IMR-90 (cell line): ENCODE data around the gene USP31. TPM values are rescaled to one million over a fixed set of nuclear protein-coding genes. Genes with fewer than 3 reads are reported as not detected.

Experiments used
- ATAC-seq: fragments of 200-7000 bp; cut with Tn5 transposase; 2 replicates; pipeline ENCODE4 v1.9.1; 2020; ENCODE audit warnings: low read depth, mild to moderate bottlenecking, moderate library complexity
- BruUV-seq: library from RNA; stranded (reverse); fragments of 400-500 nt; replicated peaks from 2 replicates; lab custom pipeline; 2021; lab: Mats Ljungman, UMichigan
- CTCF ChIA-PET: fragments of 300-600 bp; formaldehyde crosslinking; extraction: SDS; loops from one replicate; lab custom pipeline; 2021; ENCODE audit warnings: antibody characterized with exemption; lab: Yijun Ruan, JAX
- POLR2A ChIA-PET: fragments of 300-600 bp; sonication (Branson Sonifier 250); formaldehyde crosslinking; loops from one replicate; lab custom pipeline; 2022; ENCODE audit warnings: antibody characterized with exemption; ENCODE audit not compliant: unreplicated experiment; lab: Charles Lee
- DNase-seq: peaks from one replicate; pipeline ENCODE4 v3.0.0; 2013
- H2AFZ ChIP-seq: replicated peaks from 2 replicates; pipeline ENCODE3; 2013; ENCODE audit warnings: low read length, mild to moderate bottlenecking; ENCODE audit not compliant: poor library complexity
- H2AK5ac ChIP-seq: 2 replicates; pipeline ENCODE4 v1.6.1; 2013; ENCODE audit warnings: low read depth, low read length, inconsistent platforms
- H2AK9ac ChIP-seq: replicated peaks from 2 replicates; pipeline ENCODE3; 2013; ENCODE audit warnings: mild to moderate bottlenecking, low read depth, low read length, moderate library complexity; ENCODE audit not compliant: poor library complexity
- H2BK120ac ChIP-seq: 2 replicates; pipeline ENCODE4 v1.6.1; 2013; ENCODE audit warnings: low read depth, low read length, inconsistent platforms
- H2BK15ac ChIP-seq: 3 replicates; pipeline ENCODE4 v1.6.1; 2013; ENCODE audit warnings: low read depth, low read length, inconsistent platforms
- H2BK20ac ChIP-seq: 2 replicates; pipeline ENCODE4 v1.6.1; 2013; ENCODE audit warnings: low read depth, mild to moderate bottlenecking, inconsistent platforms, low read length, moderate library complexity
- H2BK5ac ChIP-seq: 2 replicates; pipeline ENCODE4 v1.6.1; 2013; ENCODE audit warnings: mild to moderate bottlenecking, low read depth, low read length, inconsistent platforms; ENCODE audit not compliant: poor library complexity, severe bottlenecking
- H3K14ac ChIP-seq: replicated peaks from 2 replicates; pipeline ENCODE4 v1.6.1; 2013; ENCODE audit warnings: low read depth, low read length, inconsistent platforms
- H3K18ac ChIP-seq: 2 replicates; pipeline ENCODE4 v1.6.1; 2013; ENCODE audit warnings: low read depth, low read length, control low read depth
- H3K23ac ChIP-seq: 2 replicates; pipeline ENCODE4 v1.6.1; 2013; ENCODE audit warnings: low read depth, low read length, inconsistent platforms
- H3K27ac ChIP-seq: 2 replicates; pipeline ENCODE4 v1.5.1; 2013; ENCODE audit warnings: mild to moderate bottlenecking, control low read depth, low read length; ENCODE audit not compliant: insufficient read depth
- H3K27me3 ChIP-seq: 2 replicates; pipeline ENCODE4 v1.6.1; 2013; ENCODE audit warnings: low read length; ENCODE audit not compliant: control insufficient read depth, insufficient read depth
- H3K36me3 ChIP-seq: 2 replicates; pipeline ENCODE4 v1.6.1; 2013; ENCODE audit warnings: low read length, mixed read lengths; ENCODE audit not compliant: control insufficient read depth, insufficient read depth
- H3K4ac ChIP-seq: 2 replicates; pipeline ENCODE4 v1.6.1; 2013; ENCODE audit warnings: low read depth, low read length, inconsistent platforms
- H3K4me1 ChIP-seq: 2 replicates; pipeline ENCODE4 v1.6.1; 2013; ENCODE audit warnings: low read length, mixed read lengths; ENCODE audit not compliant: control insufficient read depth, insufficient read depth
- H3K4me2 ChIP-seq: 2 replicates; pipeline ENCODE4 v1.6.1; 2013; ENCODE audit warnings: low read depth, mild to moderate bottlenecking, control low read depth, low read length, moderate library complexity
- H3K4me3 ChIP-seq: 2 replicates; pipeline ENCODE4 v1.5.1; 2013; ENCODE audit warnings: low read depth, mild to moderate bottlenecking, control low read depth, low read length, moderate library complexity; ENCODE audit not compliant: insufficient read depth
- H3K56ac ChIP-seq: 2 replicates; pipeline ENCODE4 v1.6.1; 2013; ENCODE audit warnings: low read length, inconsistent platforms; ENCODE audit not compliant: insufficient read depth; ENCODE audit errors: extremely low read depth
- H3K79me1 ChIP-seq, 2 experiments: 2 replicates each; pipeline ENCODE4 v1.6.1; 2013; ENCODE audit warnings: low read length in 2 of 2, inconsistent platforms in 1 of 2, low read depth in 1 of 2
- H3K9ac ChIP-seq: 2 replicates; pipeline ENCODE4 v1.6.1; 2013; ENCODE audit warnings: low read depth, low read length, control low read depth
- H3K9me1 ChIP-seq: 2 replicates; pipeline ENCODE4 v1.6.1; 2013; ENCODE audit warnings: low read length, inconsistent platforms; ENCODE audit not compliant: insufficient read depth
- H3K9me3 ChIP-seq: 2 replicates; pipeline ENCODE4 v1.6.1; 2013; ENCODE audit warnings: low read length; ENCODE audit not compliant: control insufficient read depth, insufficient read depth
- H4K20me1 ChIP-seq: 2 replicates; pipeline ENCODE4 v1.6.1; 2013; ENCODE audit warnings: low read length, inconsistent platforms; ENCODE audit not compliant: insufficient read depth
- H4K5ac ChIP-seq: 2 replicates; pipeline ENCODE4 v1.6.1; 2013; ENCODE audit warnings: mild to moderate bottlenecking, low read depth, low read length, control low read depth
- H4K8ac ChIP-seq, 2 experiments: 2 replicates each; pipeline ENCODE4 v1.6.1; 2013; ENCODE audit warnings: low read depth in 2 of 2, low read length in 2 of 2, control low read depth in 1 of 2, inconsistent platforms in 1 of 2
- H4K91ac ChIP-seq: 2 replicates; pipeline ENCODE4 v1.6.1; 2013; ENCODE audit warnings: low read depth, low read length, inconsistent platforms; ENCODE audit not compliant: insufficient read depth
- CEBPB ChIP-seq: IDR thresholded peaks from 2 replicates; pipeline ENCODE4 v1.6.1; 2012; ENCODE audit warnings: low read depth, low read length, improper control_type of control experiment
- CHD1 ChIP-seq: IDR thresholded peaks from 2 replicates; pipeline ENCODE4 v1.6.1; 2012; ENCODE audit warnings: low read depth, low read length, improper control_type of control experiment
- FOS ChIP-seq: fragments of 150-350 bp; IDR thresholded peaks from 2 replicates; pipeline ENCODE4 v1.6.1; 2016; ENCODE audit warnings: low read depth, low read length
- NFE2L2 ChIP-seq: fragments of 150-350 bp; IDR thresholded peaks from 2 replicates; pipeline ENCODE4 v1.6.1; 2016; ENCODE audit warnings: low read depth, mild to moderate bottlenecking, low read length
- POLR2A ChIP-seq: IDR thresholded peaks from 2 replicates; pipeline ENCODE4 v1.6.1; 2012; ENCODE audit warnings: mild to moderate bottlenecking, low read depth, low read length
- RAD21 ChIP-seq: IDR thresholded peaks from 2 replicates; pipeline ENCODE4 v1.6.1; 2012; ENCODE audit warnings: low read length, improper control_type of control experiment
- USF2 ChIP-seq: fragments of 150-350 bp; IDR thresholded peaks from 2 replicates; pipeline ENCODE4 v1.6.1; 2017; ENCODE audit warnings: mild to moderate bottlenecking, antibody characterized with exemption, low read length, low read depth
- WGBS, 2 experiments: methylation state at CpG; one replicate each; pipeline versions ENCODE4 v1.1.5 to v1.1.7; 2013; ENCODE audit warnings: missing lambda C conversion rate in 2 of 2; ENCODE audit not compliant: insufficient read length in 1 of 2; ENCODE audit errors: extremely low coverage in 2 of 2; 5-methylcytosine and 5-hydroxymethylcytosine counted together
- dilution Hi-C: fragments of 300-500 bp; cut with HindIII; formaldehyde crosslinking; loops from one replicate; pipeline ENCODE4 v1.14.3; 2018; ENCODE audit warnings: low sequenced_read_pairs; ENCODE audit not compliant: unreplicated experiment
- in situ Hi-C: fragments of 300-500 bp; cut with MboI; formaldehyde crosslinking; loops from 3 replicates; pipeline ENCODE4 v1.14.3; 2019; ENCODE audit warnings: low sequenced_read_pairs, inconsistent platforms, mixed read lengths
- intact Hi-C: fragments of 100-400 bp; cut with micrococcal nuclease; formaldehyde crosslinking; loops from 2 replicates; pipeline ENCODE4 v1.10.0; 2022
- polyA plus RNA-seq, 3 experiments: library from polyadenylated mRNA; depleted of rRNA; stranded (reverse); fragments of >200 nt; gene quantifications; 2 replicates each; pipeline ENCODE4 v1.2.3, GENCODE V29; 2012; ENCODE audit warnings: low replicate concordance in 1 of 3
- total RNA-seq: library from RNA; depleted of rRNA; stranded (reverse); fragments of >200 nt; gene quantifications from 2 replicates; pipeline ENCODE4 v1.2.3, GENCODE V29; 2012
- TF ChIP-seq, protein P1 (sequence below): conservative IDR thresholded peaks from 2 replicates; pipeline ENCODE4 v1.5.1; 2012; ENCODE audit warnings: mild to moderate bottlenecking, low read depth, low read length, improper control_type of control experiment

USP31 gene
- total and polyA plus RNA-seq, 2 of the 4 experiments (the other 2 are of a cell fraction) = 2.9 to 3.4 TPM

- no peak for TF ChIP-seq FOS
Observed at GRCh38 chr16:23071196-23072083, 77.8 kb downstream of the USP31 start (continued).

DNA sequence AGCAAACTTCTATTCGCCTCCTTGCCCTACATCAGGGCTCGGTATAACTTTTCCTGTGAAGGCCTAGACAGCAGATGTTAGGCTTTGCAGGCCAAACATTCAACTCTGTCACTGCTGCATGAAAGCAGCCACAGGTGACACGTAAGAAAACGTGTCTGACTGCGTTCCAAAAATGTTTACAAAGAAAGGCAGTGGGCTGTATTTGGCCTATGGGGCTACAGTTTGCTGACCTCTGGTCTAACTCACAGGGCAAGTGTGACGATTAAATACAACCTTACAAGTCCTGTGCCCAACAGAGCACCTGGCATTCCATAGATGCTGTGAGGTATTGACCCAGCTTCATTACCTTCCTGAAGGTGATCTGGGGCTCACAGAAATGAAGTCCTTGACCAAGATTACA lies 79.4 kb downstream of the USP31 start:
- Histone ChIP-seq H3K27me3 (no peaks in the 10 kb centered on the region), H4K20me1 (peaks cover 3% of the 10 kb centered on the region; the same call in 1 of the 2 replicates), H3K79me1 (no peaks in the 10 kb centered on the region; a peak in 1 of 4 replicates), H2BK20ac (no peak overlapping the region), H2BK120ac (no peak overlapping the region), H3K14ac (no peak overlapping the region), H3K36me3 (peaks cover 13% of the 10 kb centered on the region; the same call in 1 of the 2 replicates), H4K8ac (no peak overlapping the region), H3K4ac (no peak overlapping the region), H3K23ac (no peak overlapping the region), H3K4me2 (no peak overlapping the region), H3K9me1 (peaks cover 8% of the 10 kb centered on the region), H3K4me3 (no peak overlapping the region), H3K18ac (no peak overlapping the region), H3K9ac (no peak overlapping the region), H3K56ac (no peak overlapping the region), H2AK5ac (no peak overlapping the region), H2AFZ (no peak overlapping the region), H2BK15ac (no peak overlapping the region), H3K27ac (no peak overlapping the region), H4K91ac (no peak overlapping the region), H2AK9ac (no peak overlapping the region), H3K9me3 (no peaks in the 10 kb centered on the region), H3K4me1 (peaks cover 6% of the 10 kb centered on the region), H2BK5ac (no peak overlapping the region), H4K5ac (no peak overlapping the region)
- TF ChIP-seq CEBPB (no peak), RAD21 (no peak), USF2 (no peak), NFE2L2 (no peak), POLR2A (no peak), CHD1 (no peak)
- TF ChIP-seq, protein P1, sequence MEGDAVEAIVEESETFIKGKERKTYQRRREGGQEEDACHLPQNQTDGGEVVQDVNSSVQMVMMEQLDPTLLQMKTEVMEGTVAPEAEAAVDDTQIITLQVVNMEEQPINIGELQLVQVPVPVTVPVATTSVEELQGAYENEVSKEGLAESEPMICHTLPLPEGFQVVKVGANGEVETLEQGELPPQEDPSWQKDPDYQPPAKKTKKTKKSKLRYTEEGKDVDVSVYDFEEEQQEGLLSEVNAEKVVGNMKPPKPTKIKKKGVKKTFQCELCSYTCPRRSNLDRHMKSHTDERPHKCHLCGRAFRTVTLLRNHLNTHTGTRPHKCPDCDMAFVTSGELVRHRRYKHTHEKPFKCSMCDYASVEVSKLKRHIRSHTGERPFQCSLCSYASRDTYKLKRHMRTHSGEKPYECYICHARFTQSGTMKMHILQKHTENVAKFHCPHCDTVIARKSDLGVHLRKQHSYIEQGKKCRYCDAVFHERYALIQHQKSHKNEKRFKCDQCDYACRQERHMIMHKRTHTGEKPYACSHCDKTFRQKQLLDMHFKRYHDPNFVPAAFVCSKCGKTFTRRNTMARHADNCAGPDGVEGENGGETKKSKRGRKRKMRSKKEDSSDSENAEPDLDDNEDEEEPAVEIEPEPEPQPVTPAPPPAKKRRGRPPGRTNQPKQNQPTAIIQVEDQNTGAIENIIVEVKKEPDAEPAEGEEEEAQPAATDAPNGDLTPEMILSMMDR = no peak
- intact Hi-C loops = loop anchor here (5.0 kb wide), 1 partner anchor 77 kb away; the partner anchor contains the start of gene USP31
- in situ Hi-C loops = no loop called here
- ATAC-seq (no peak), DNase-seq (no peak)
- BruUV-seq = no TSS peak
- ChIA-PET CTCF (interaction anchor here (1.2 kb wide), 1 partner anchor 9 kb away, joined by 4 read pairs; no protein-coding TSS in a partner anchor), POLR2A (no interaction called here)
- dilution Hi-C loops = no loop called here
- WGBS, 2 experiments = 100% methylated on average over 2 of the region's 6 CpGs; no CpG with 5 or more reads in 1 of the 2 experiments
